A673 (cell line): ENCODE results near the gene ZNF432. TPM values are rescaled to one million over a fixed set of nuclear protein-coding genes. Genes with fewer than 3 reads are reported as not detected.

Experiments used
- BruUV-seq: library from RNA; stranded (reverse); fragments of 400-500 nt; replicated peaks from 2 replicates; lab custom pipeline; 2021; lab: Mats Ljungman, UMichigan
- CTCF ChIA-PET: fragments of 300-600 bp; sonication (Branson Sonifier 250); formaldehyde crosslinking; loops from one replicate; lab custom pipeline; 2022; ENCODE audit warnings: antibody characterized with exemption; lab: Charles Lee
- POLR2A ChIA-PET: fragments of 300-600 bp; sonication (Branson Sonifier 250); formaldehyde crosslinking; loops from one replicate; lab custom pipeline; 2022; ENCODE audit warnings: antibody characterized with exemption; ENCODE audit not compliant: low non-redundant PET; lab: Charles Lee
- DNase-seq: peaks from one replicate; pipeline ENCODE4 v3.0.0-alpha.2; 2015; ENCODE audit warnings: low spot score
- H3K27ac ChIP-seq: fragments of 200-600 bp; sonication (generic); 2 replicates; pipeline ENCODE4 v1.5.1; 2016; ENCODE audit warnings: mixed run types, low read depth, mild to moderate bottlenecking, mixed read lengths, antibody characterized with exemption, low read length; ENCODE audit not compliant: poor library complexity, severe bottlenecking
- H3K27me3 ChIP-seq: fragments of 200-600 bp; sonication (generic); replicated peaks from 2 replicates; pipeline ENCODE4 v1.6.1; 2017; ENCODE audit warnings: mixed run types, low read depth, mild to moderate bottlenecking, mixed read lengths, antibody characterized with exemption, low read length; ENCODE audit not compliant: insufficient read depth, poor library complexity
- H3K36me3 ChIP-seq: fragments of 200-600 bp; sonication (generic); 2 replicates; pipeline ENCODE4 v1.6.1; 2016; ENCODE audit warnings: mixed run types, mild to moderate bottlenecking, mixed read lengths, antibody characterized with exemption, low read length; ENCODE audit not compliant: insufficient read depth, poor library complexity, severe bottlenecking
- H3K4me1 ChIP-seq: fragments of 200-600 bp; sonication (generic); 2 replicates; pipeline ENCODE4 v1.6.1; 2017; ENCODE audit warnings: mixed run types, mild to moderate bottlenecking, mixed read lengths, antibody characterized with exemption, low read length; ENCODE audit not compliant: insufficient read depth, poor library complexity, severe bottlenecking
- H3K4me3 ChIP-seq: fragments of 200-600 bp; sonication (generic); 2 replicates; pipeline ENCODE4 v1.5.1; 2016; ENCODE audit warnings: low read depth, mixed run types, mild to moderate bottlenecking, mixed read lengths, low read length; ENCODE audit not compliant: poor library complexity, severe bottlenecking
- H3K9me3 ChIP-seq: fragments of 200-600 bp; sonication (generic); 2 replicates; pipeline ENCODE4 v1.6.1; 2016; ENCODE audit warnings: mixed run types, low read depth, mild to moderate bottlenecking, mixed read lengths, antibody characterized with exemption, low read length; ENCODE audit not compliant: poor library complexity, severe bottlenecking
- CTCF ChIP-seq: fragments of 300-800, 200-600 bp; sonication (generic); conservative IDR thresholded peaks from 2 replicates; pipeline ENCODE4 v1.5.1; 2017; ENCODE audit warnings: low read depth, mild to moderate bottlenecking, antibody characterized with exemption, low read length, moderate library complexity, mixed read lengths
- EZH2 ChIP-seq: fragments of 200-600 bp; sonication (generic); IDR thresholded peaks from 2 replicates; pipeline ENCODE4 v1.6.1; 2017; ENCODE audit warnings: borderline replicate concordance, low read depth, mild to moderate bottlenecking, mixed read lengths, antibody characterized with exemption, low read length; ENCODE audit not compliant: poor library complexity, severe bottlenecking
- intact Hi-C: fragments of 100-400 bp; cut with micrococcal nuclease; formaldehyde crosslinking; loops from one replicate; pipeline ENCODE4 v1.10.0; 2022; ENCODE audit not compliant: unreplicated experiment
- total RNA-seq: library from RNA; stranded (reverse); gene quantifications from 2 replicates; pipeline ENCODE4 v1.2.3, GENCODE V29; 2021

The ZNF432 gene
- total RNA-seq, 1 experiment from 2014 or later: 13.2 TPM

DNA sequence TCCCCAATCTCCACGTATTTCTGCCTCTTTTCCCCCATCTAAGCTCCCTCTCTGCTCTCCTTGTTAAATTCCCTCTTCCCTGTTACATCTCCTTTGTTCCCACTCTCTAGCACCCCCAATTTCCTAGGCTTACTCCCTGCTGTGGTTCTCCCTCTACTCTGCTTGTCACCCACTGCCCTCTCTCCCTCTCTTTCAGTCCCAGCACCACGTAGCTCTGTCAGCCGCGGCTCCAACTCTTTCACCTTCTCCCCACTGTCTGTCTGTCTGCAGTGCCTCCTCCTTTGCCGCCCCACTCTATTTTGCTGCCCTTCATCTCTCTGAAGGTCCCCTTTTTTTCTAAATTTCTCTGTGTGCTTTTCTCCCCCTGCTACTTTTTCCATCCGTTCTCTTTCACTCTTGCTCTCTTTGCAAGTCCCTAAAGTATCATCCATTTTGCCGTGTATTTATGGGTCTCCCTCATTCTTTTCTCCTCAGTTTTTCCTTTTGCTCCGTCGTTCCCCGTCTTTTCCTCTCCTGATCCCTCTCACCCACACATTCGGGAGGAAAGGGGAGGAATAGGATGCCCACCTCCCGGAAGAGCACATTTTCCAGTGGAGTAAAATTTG, 46.0 kb upstream of the ZNF432 start:
- Histone ChIP-seq H3K27me3 (no peaks in the 10 kb centered on the region), H3K36me3 (peaks cover 9% of the 10 kb centered on the region), H3K27ac (peak overlapping the region; percentile 63), H3K4me1 (no peaks in the 10 kb centered on the region), H3K4me3 (peak overlapping the region; percentile 80), H3K9me3 (peaks cover 41% of the 10 kb centered on the region)
- TF ChIP-seq EZH2: no peak
- TF ChIP-seq CTCF: no peak
- BruUV-seq: no TSS peak
- no peak for DNase-seq
- CTCF ChIA-PET: no interaction called here
- POLR2A ChIA-PET: no interaction called here
- intact Hi-C loops: no loop called here

- intact Hi-C loops: no loop called here
- ChIA-PET POLR2A (no interaction called here), CTCF (no interaction called here)
- Histone ChIP-seq H3K27ac (no peak overlapping the region), H3K36me3 (peaks cover 43% of the 10 kb centered on the region), H3K4me3 (no peak overlapping the region), H3K27me3 (no peaks in the 10 kb centered on the region), H3K4me1 (no peaks in the 10 kb centered on the region), H3K9me3 (peaks cover 26% of the 10 kb centered on the region)
- TF ChIP-seq EZH2 (no peak), CTCF (no peak)
- BruUV-seq: no TSS peak
- no peak for DNase-seq
Observed at GRCh38 chr19:52086481-52086880, 37.8 kb upstream of the ZNF432 start.

- DNase-seq: no peak
- no TSS peak for BruUV-seq
- H3K4me3 ChIP-seq: no peak overlapping the region
- intact Hi-C loops: no loop called here
- no peak for TF ChIP-seq CTCF
- TF ChIP-seq EZH2: no peak
- H3K4me1 ChIP-seq: no peaks in the 10 kb centered on the region
- H3K27ac ChIP-seq: no peak overlapping the region
- ChIA-PET POLR2A (no interaction called here), CTCF (no interaction called here)
- no peaks in the 10 kb centered on the region for H3K27me3 ChIP-seq
- H3K9me3 ChIP-seq: peaks cover 68% of the 10 kb centered on the region
- peaks cover 56% of the 10 kb centered on the region for H3K36me3 ChIP-seq
Observed at GRCh38 chr19:52070496-52070895, 21.9 kb upstream of the ZNF432 start.
